ENCODE measurements around the gene PRKCB.

The PRKCB gene

GRCh38 chr16:23957287-23957686 is 121.5 kb downstream of the PRKCB start:
- no peaks in the 10 kb centered on the region for H3K36me3 ChIP-seq (ENCODE audit: low read depth)
- H3K27ac ChIP-seq (ENCODE audit: poor library complexity, severe bottlenecking) = no peak overlapping the region
- no peaks in the 10 kb centered on the region for H3K4me1 ChIP-seq (ENCODE audit: insufficient read depth, poor library complexity, severe bottlenecking)
- no peak for DNase-seq (ENCODE audit: low spot score)
- no peak for ATAC-seq (ENCODE audit: low read depth)
- H3K4me3 ChIP-seq (ENCODE audit: severe bottlenecking) = no peak overlapping the region
- TF ChIP-seq CTCF (IDR thresholded peaks at IDR 0.05; ENCODE audit: poor library complexity, severe bottlenecking) = no peak
- H3K9me3 ChIP-seq (ENCODE audit: severe bottlenecking) = no peaks in the 10 kb centered on the region
- no peaks in the 10 kb centered on the region for H3K27me3 ChIP-seq (ENCODE audit: insufficient read depth, poor library complexity, severe bottlenecking)

- Histone ChIP-seq H3K27me3 (ENCODE audit: insufficient read depth, poor library complexity, severe bottlenecking) (no peaks in the 10 kb centered on the region), H3K27ac (ENCODE audit: poor library complexity, severe bottlenecking) (no peak overlapping the region), H3K4me1 (ENCODE audit: insufficient read depth, poor library complexity, severe bottlenecking) (no peaks in the 10 kb centered on the region), H3K9me3 (ENCODE audit: severe bottlenecking) (no peaks in the 10 kb centered on the region), H3K4me3 (ENCODE audit: severe bottlenecking) (no peak overlapping the region), H3K36me3 (ENCODE audit: low read depth) (no peaks in the 10 kb centered on the region)
- TF ChIP-seq CTCF (IDR thresholded peaks at IDR 0.05; ENCODE audit: poor library complexity, severe bottlenecking) = no peak
- DNase-seq (ENCODE audit: low spot score) (no peak), ATAC-seq (ENCODE audit: low read depth) (no peak)
These were observed 123.4 kb downstream of the PRKCB start for GRCh38 chr16:23959072-23959751.

- Histone ChIP-seq H3K9me3 (ENCODE audit: severe bottlenecking) (no peaks in the 10 kb centered on the region), H3K4me1 (ENCODE audit: insufficient read depth, poor library complexity, severe bottlenecking) (no peaks in the 10 kb centered on the region), H3K27me3 (ENCODE audit: insufficient read depth, poor library complexity, severe bottlenecking) (no peaks in the 10 kb centered on the region), H3K27ac (ENCODE audit: poor library complexity, severe bottlenecking) (no peak overlapping the region), H3K4me3 (ENCODE audit: severe bottlenecking) (no peak overlapping the region), H3K36me3 (ENCODE audit: low read depth) (no peaks in the 10 kb centered on the region)
- DNase-seq (ENCODE audit: low spot score) (no peak), ATAC-seq (ENCODE audit: low read depth) (no peak)
- no peak for TF ChIP-seq CTCF (IDR thresholded peaks at IDR 0.05; ENCODE audit: poor library complexity, severe bottlenecking)
These were observed 123.9 kb downstream of the PRKCB start for GRCh38 chr16:23959752-23960072.

- Histone ChIP-seq H3K27me3 (ENCODE audit: insufficient read depth, poor library complexity, severe bottlenecking) (no peaks in the 10 kb centered on the region), H3K4me3 (ENCODE audit: severe bottlenecking) (no peak overlapping the region), H3K27ac (ENCODE audit: poor library complexity, severe bottlenecking) (no peak overlapping the region), H3K36me3 (ENCODE audit: low read depth) (no peaks in the 10 kb centered on the region), H3K9me3 (ENCODE audit: severe bottlenecking) (no peaks in the 10 kb centered on the region), H3K4me1 (ENCODE audit: insufficient read depth, poor library complexity, severe bottlenecking) (no peaks in the 10 kb centered on the region)
- ATAC-seq (ENCODE audit: low read depth) (no peak), DNase-seq (ENCODE audit: low spot score) (no peak)
- TF ChIP-seq CTCF (IDR thresholded peaks at IDR 0.05; ENCODE audit: poor library complexity, severe bottlenecking) = no peak
These were observed 124.5 kb downstream of the PRKCB start for GRCh38 chr16:23960081-23960885.

- no peak overlapping the region for H3K27ac ChIP-seq (ENCODE audit: poor library complexity, severe bottlenecking)
- H3K9me3 ChIP-seq (ENCODE audit: severe bottlenecking) = no peaks in the 10 kb centered on the region
- no peaks in the 10 kb centered on the region for H3K27me3 ChIP-seq (ENCODE audit: insufficient read depth, poor library complexity, severe bottlenecking)
- H3K4me3 ChIP-seq (ENCODE audit: severe bottlenecking) = no peak overlapping the region
- no peak for TF ChIP-seq CTCF (IDR thresholded peaks at IDR 0.05; ENCODE audit: poor library complexity, severe bottlenecking)
- H3K4me1 ChIP-seq (ENCODE audit: insufficient read depth, poor library complexity, severe bottlenecking) = no peaks in the 10 kb centered on the region
- H3K36me3 ChIP-seq (ENCODE audit: low read depth) = no peaks in the 10 kb centered on the region
- DNase-seq (ENCODE audit: low spot score) (no peak), ATAC-seq (ENCODE audit: low read depth) (no peak)
These were observed 126.2 kb downstream of the PRKCB start for GRCh38 chr16:23962001-23962400.

Data from RWPE2 (cell line).